Activated naive CD8-positive, alpha-beta T cell treated with anti-CD3 and anti-CD28 coated beads, Interleukin-2, amount 10 ng/mL, durations not matched to agents 7 days and 5 days (primary cell): Measurements from ENCODE around the gene SNPH. TPM values are rescaled to one million over a fixed set of nuclear protein-coding genes. Genes with fewer than 3 reads are reported as not detected.

Experiments
- ATAC-seq: fragments of 150-1000 bp; cut with Tn5 transposase; one replicate; pipeline ENCODE4 v1.10.0; 2021; ENCODE audit warnings: low read depth, moderate library complexity
- POLR2A ChIA-PET: fragments of 350-600 bp; sonication (Branson Sonifier 250); formaldehyde crosslinking; loops from one replicate; lab custom pipeline; 2021; ENCODE audit warnings: antibody characterized with exemption; lab: Charles Lee
- DNase-seq: peaks from one replicate; pipeline ENCODE4 v3.0.0; 2021
- H3K27ac Mint-ChIP-seq: one replicate; pipeline ENCODE4 v1.8.0; 2022; ENCODE audit warnings: mild to moderate bottlenecking, mixed read lengths
- H3K27me3 Mint-ChIP-seq: one replicate; pipeline ENCODE4 v1.8.0; 2022; ENCODE audit warnings: mild to moderate bottlenecking, moderate library complexity, mixed read lengths
- H3K36me3 Mint-ChIP-seq: one replicate; pipeline ENCODE4 v1.8.0; 2021; ENCODE audit warnings: mild to moderate bottlenecking, mixed read lengths
- H3K4me1 Mint-ChIP-seq: one replicate; pipeline ENCODE4 v1.8.0; 2021; ENCODE audit warnings: mixed read lengths
- H3K4me3 Mint-ChIP-seq: one replicate; pipeline ENCODE4 v1.8.0; 2022; ENCODE audit warnings: mild to moderate bottlenecking, moderate library complexity, mixed read lengths
- H3K9me3 Mint-ChIP-seq: one replicate; pipeline ENCODE4 v1.8.0; 2021; ENCODE audit warnings: mixed read lengths
- total RNA-seq, 2 experiments: library from RNA; stranded (reverse); gene quantifications; one replicate each; pipeline ENCODE4 v1.2.3, GENCODE V29; 2021

Gene SNPH
- total RNA-seq, 2 experiments from 2014 or later = 8.8 to 9.7 TPM

GRCh38 chr20:1308702-1309095, 42.6 kb downstream of the SNPH start:
- H3K27ac Mint-ChIP-seq = no peak overlapping the region
- H3K9me3 Mint-ChIP-seq = no peaks in the 10 kb centered on the region
- POLR2A ChIA-PET = interaction anchor here (1.3 kb wide), 1 partner anchor 17 kb away, joined by 4 read pairs; no protein-coding TSS in a partner anchor
- DNase-seq (no peak), ATAC-seq (no peak)
- H3K36me3 Mint-ChIP-seq = no peaks in the 10 kb centered on the region
- H3K4me3 Mint-ChIP-seq = no peak overlapping the region
- H3K27me3 Mint-ChIP-seq = no peaks in the 10 kb centered on the region
- peaks cover 1% of the 10 kb centered on the region for H3K4me1 Mint-ChIP-seq

- no peaks in the 10 kb centered on the region for H3K9me3 Mint-ChIP-seq
- H3K27ac Mint-ChIP-seq = peak overlapping the region; percentile 30
- peaks cover 1% of the 10 kb centered on the region for H3K4me1 Mint-ChIP-seq
- DNase-seq (no peak), ATAC-seq (no peak)
- H3K4me3 Mint-ChIP-seq = no peak overlapping the region
- H3K27me3 Mint-ChIP-seq = no peaks in the 10 kb centered on the region
- no peaks in the 10 kb centered on the region for H3K36me3 Mint-ChIP-seq
- POLR2A ChIA-PET = no interaction called here
Measured at GRCh38 chr20:1309439-1309847, 43.3 kb downstream of the SNPH start.

- ATAC-seq (no peak), DNase-seq (no peak)
- H3K4me1 Mint-ChIP-seq = peaks cover 1% of the 10 kb centered on the region
- H3K4me3 Mint-ChIP-seq = no peak overlapping the region
- H3K36me3 Mint-ChIP-seq = no peaks in the 10 kb centered on the region
- H3K27ac Mint-ChIP-seq = no peak overlapping the region
- POLR2A ChIA-PET = no interaction called here
- no peaks in the 10 kb centered on the region for H3K27me3 Mint-ChIP-seq
- no peaks in the 10 kb centered on the region for H3K9me3 Mint-ChIP-seq
Measured at GRCh38 chr20:1310071-1310470, 44.0 kb downstream of the SNPH start.

- H3K4me3 Mint-ChIP-seq = no peak overlapping the region
- DNase-seq = no peak
- H3K27me3 Mint-ChIP-seq = no peaks in the 10 kb centered on the region
- H3K9me3 Mint-ChIP-seq = no peaks in the 10 kb centered on the region
- H3K36me3 Mint-ChIP-seq = no peaks in the 10 kb centered on the region
- no peak overlapping the region for H3K27ac Mint-ChIP-seq
- no peak for ATAC-seq
- H3K4me1 Mint-ChIP-seq = peaks cover 1% of the 10 kb centered on the region
- POLR2A ChIA-PET = no interaction called here
Measured at GRCh38 chr20:1310506-1311190, 44.6 kb downstream of the SNPH start.

- Mint-ChIP-seq H3K27me3 (no peaks in the 10 kb centered on the region), H3K4me3 (no peak overlapping the region), H3K27ac (no peak overlapping the region), H3K9me3 (no peaks in the 10 kb centered on the region), H3K4me1 (peaks cover 1% of the 10 kb centered on the region), H3K36me3 (no peaks in the 10 kb centered on the region)
- ATAC-seq (no peak), DNase-seq (no peak)
- POLR2A ChIA-PET = interaction anchor here (1.2 kb wide), 1 partner anchor 80 kb away, joined by 5 read pairs; no protein-coding TSS in a partner anchor
Measured at GRCh38 chr20:1312308-1312707, 46.2 kb downstream of the SNPH start.

GRCh38 chr20:1312904-1313235, 46.8 kb downstream of the SNPH start:
- no peak for DNase-seq
- Mint-ChIP-seq H3K4me1 (peaks cover 6% of the 10 kb centered on the region), H3K4me3 (no peak overlapping the region), H3K27ac (no peak overlapping the region), H3K27me3 (no peaks in the 10 kb centered on the region), H3K9me3 (no peaks in the 10 kb centered on the region), H3K36me3 (no peaks in the 10 kb centered on the region)
- POLR2A ChIA-PET = interaction anchor here (1.2 kb wide), 1 partner anchor 79 kb away, joined by 5 read pairs; no protein-coding TSS in a partner anchor
- ATAC-seq = no peak

GRCh38 chr20:1313236-1313964, 47.3 kb downstream of the SNPH start:
- H3K36me3 Mint-ChIP-seq = no peaks in the 10 kb centered on the region
- ATAC-seq (peak; percentile 69), DNase-seq (peak; percentile 71)
- no peaks in the 10 kb centered on the region for H3K9me3 Mint-ChIP-seq
- no peak overlapping the region for H3K27ac Mint-ChIP-seq
- POLR2A ChIA-PET = interaction anchor here (1.2 kb wide), 1 partner anchor 79 kb away, joined by 5 read pairs; no protein-coding TSS in a partner anchor
- no peak overlapping the region for H3K4me3 Mint-ChIP-seq
- H3K4me1 Mint-ChIP-seq = peaks cover 10% of the 10 kb centered on the region
- H3K27me3 Mint-ChIP-seq = no peaks in the 10 kb centered on the region

GRCh38 chr20:1315804-1316203, 49.7 kb downstream of the SNPH start:
- Mint-ChIP-seq H3K27me3 (no peaks in the 10 kb centered on the region), H3K9me3 (no peaks in the 10 kb centered on the region), H3K36me3 (no peaks in the 10 kb centered on the region), H3K4me1 (peaks cover 10% of the 10 kb centered on the region), H3K4me3 (no peak overlapping the region), H3K27ac (no peak overlapping the region)
- POLR2A ChIA-PET = no interaction called here
- DNase-seq (no peak), ATAC-seq (no peak)

GRCh38 chr20:1317545-1318255, 51.6 kb downstream of the SNPH start:
- Mint-ChIP-seq H3K27ac (no peak overlapping the region), H3K4me3 (no peak overlapping the region), H3K9me3 (peaks cover 3% of the 10 kb centered on the region), H3K27me3 (no peaks in the 10 kb centered on the region), H3K4me1 (peaks cover 10% of the 10 kb centered on the region), H3K36me3 (peaks cover 3% of the 10 kb centered on the region)
- DNase-seq (no peak), ATAC-seq (no peak)
- POLR2A ChIA-PET = interaction anchor here (0.8 kb wide), 1 partner anchor 9 kb away, joined by 4 read pairs; no protein-coding TSS in a partner anchor

- H3K9me3 Mint-ChIP-seq = peaks cover 3% of the 10 kb centered on the region
- H3K36me3 Mint-ChIP-seq = peaks cover 3% of the 10 kb centered on the region
- POLR2A ChIA-PET = no interaction called here
- no peak for ATAC-seq
- H3K4me1 Mint-ChIP-seq = peaks cover 10% of the 10 kb centered on the region
- no peak overlapping the region for H3K27ac Mint-ChIP-seq
- H3K27me3 Mint-ChIP-seq = no peaks in the 10 kb centered on the region
- no peak overlapping the region for H3K4me3 Mint-ChIP-seq
- DNase-seq = no peak
Measured at GRCh38 chr20:1319051-1319450, 53.0 kb downstream of the SNPH start.

GRCh38 chr20:1319462-1319861, 53.4 kb downstream of the SNPH start:
- POLR2A ChIA-PET = no interaction called here
- DNase-seq = no peak
- peaks cover 12% of the 10 kb centered on the region for H3K4me1 Mint-ChIP-seq
- H3K9me3 Mint-ChIP-seq = peaks cover 3% of the 10 kb centered on the region
- peaks cover 3% of the 10 kb centered on the region for H3K36me3 Mint-ChIP-seq
- H3K4me3 Mint-ChIP-seq = no peak overlapping the region
- ATAC-seq = no peak
- H3K27ac Mint-ChIP-seq = no peak overlapping the region
- H3K27me3 Mint-ChIP-seq = no peaks in the 10 kb centered on the region

GRCh38 chr20:1320016-1320415, 53.9 kb downstream of the SNPH start:
- no peaks in the 10 kb centered on the region for H3K27me3 Mint-ChIP-seq
- H3K36me3 Mint-ChIP-seq = peaks cover 3% of the 10 kb centered on the region
- no peak for DNase-seq
- POLR2A ChIA-PET = no interaction called here
- ATAC-seq = no peak
- H3K4me3 Mint-ChIP-seq = no peak overlapping the region
- peaks cover 12% of the 10 kb centered on the region for H3K4me1 Mint-ChIP-seq
- peaks cover 3% of the 10 kb centered on the region for H3K9me3 Mint-ChIP-seq
- no peak overlapping the region for H3K27ac Mint-ChIP-seq

- ATAC-seq = no peak
- Mint-ChIP-seq H3K27me3 (no peaks in the 10 kb centered on the region), H3K4me3 (no peak overlapping the region), H3K9me3 (peaks cover 3% of the 10 kb centered on the region), H3K4me1 (peaks cover 12% of the 10 kb centered on the region), H3K27ac (no peak overlapping the region), H3K36me3 (peaks cover 3% of the 10 kb centered on the region)
- POLR2A ChIA-PET = no interaction called here
- no peak for DNase-seq
Measured at GRCh38 chr20:1320902-1321653, 55.0 kb downstream of the SNPH start.
